Gastroesophageal sphincter (tissue), 4 donors: ENCODE results near the gene VPS13D. TPM values are rescaled to one million over a fixed set of nuclear protein-coding genes. Genes with fewer than 3 reads are reported as not detected.

Source experiments
- ATAC-seq: fragments of 150-250 bp; one replicate; pipeline ENCODE4 v1.9.1; 2016; ENCODE audit warnings: mild to moderate bottlenecking, moderate library complexity
- H3K27ac ChIP-seq, 4 donors: fragments of 200-600 bp; sonication (generic) in 3 of 4; 1 replicate in 3 of 4; 2 replicates in 1 of 4; pipeline ENCODE4 v1.5.1; 2016 to 2019
- H3K27me3 ChIP-seq: fragments of 200-600 bp; sonication (generic); one replicate; pipeline ENCODE4 v1.5.1; 2019
- H3K36me3 ChIP-seq, 2 donors: fragments of 200-600 bp; sonication (generic); one replicate each; pipeline ENCODE4 v1.5.1; 2019; ENCODE audit warnings: control low read depth in 1 of 2
- H3K4me1 ChIP-seq, 3 donors: fragments of 200-600 bp; sonication (generic); 1 replicate in 2 of 3; 2 replicates in 1 of 3; pipeline ENCODE4 v1.5.1; 2016 to 2019; ENCODE audit warnings: control low read depth in 2 of 3
- H3K4me3 ChIP-seq, 2 donors: fragments of 200-600 bp; sonication (generic); one replicate each; pipeline ENCODE4 v1.5.1; 2019; ENCODE audit warnings: mild to moderate bottlenecking in 1 of 2, moderate library complexity in 1 of 2
- H3K9me3 ChIP-seq, 3 donors: fragments of 200-600 bp; sonication (generic); one replicate each; pipeline ENCODE4 v1.5.1; 2017 to 2019; ENCODE audit warnings: control low read depth in 2 of 3
- EP300 ChIP-seq: sonication (generic); formaldehyde crosslinking; IDR thresholded peaks from one replicate; pipeline ENCODE4 v1.6.1; 2017; ENCODE audit warnings: antibody characterized with exemption, mild to moderate bottlenecking
- POLR2A ChIP-seq, 2 donors: fragments of 450-650 bp; IDR thresholded peaks; one replicate each; pipeline ENCODE4 v1.6.1; 2017; ENCODE audit warnings: antibody characterized with exemption in 2 of 2, mild to moderate bottlenecking in 2 of 2, moderate library complexity in 1 of 2
- POLR2AphosphoS5 ChIP-seq: sonication (generic); formaldehyde crosslinking; IDR thresholded peaks from one replicate; pipeline ENCODE4 v1.6.1; 2017; ENCODE audit warnings: antibody characterized with exemption
- WGBS, 2 donors: methylation state at CpG; one replicate each; pipeline ENCODE4 v1.1.5; 2018; ENCODE audit warnings: low coverage in 1 of 2; 5-methylcytosine and 5-hydroxymethylcytosine counted together
- total RNA-seq, 4 donors: library from RNA; depleted of rRNA; stranded (reverse); fragments of >200 nt; gene quantifications; one replicate each; pipeline ENCODE4 v1.1.0, GENCODE V29; 2016
- TF ChIP-seq, protein P1 (sequence below), 4 experiments: fragments of 200-600 bp in 2 of 4; fragments of 450-650 bp in 2 of 4; sonication (generic) in 1 of 4; IDR thresholded peaks; one replicate each; pipeline ENCODE4 v1.5.1; 2017 to 2019; ENCODE audit warnings: antibody characterized with exemption in 4 of 4, mild to moderate bottlenecking in 2 of 4, moderate library complexity in 2 of 4

The VPS13D gene
- total RNA-seq, 4 donors from 2014 or later, result 62.3 to 95.5 (median 81.5) TPM

DNA sequence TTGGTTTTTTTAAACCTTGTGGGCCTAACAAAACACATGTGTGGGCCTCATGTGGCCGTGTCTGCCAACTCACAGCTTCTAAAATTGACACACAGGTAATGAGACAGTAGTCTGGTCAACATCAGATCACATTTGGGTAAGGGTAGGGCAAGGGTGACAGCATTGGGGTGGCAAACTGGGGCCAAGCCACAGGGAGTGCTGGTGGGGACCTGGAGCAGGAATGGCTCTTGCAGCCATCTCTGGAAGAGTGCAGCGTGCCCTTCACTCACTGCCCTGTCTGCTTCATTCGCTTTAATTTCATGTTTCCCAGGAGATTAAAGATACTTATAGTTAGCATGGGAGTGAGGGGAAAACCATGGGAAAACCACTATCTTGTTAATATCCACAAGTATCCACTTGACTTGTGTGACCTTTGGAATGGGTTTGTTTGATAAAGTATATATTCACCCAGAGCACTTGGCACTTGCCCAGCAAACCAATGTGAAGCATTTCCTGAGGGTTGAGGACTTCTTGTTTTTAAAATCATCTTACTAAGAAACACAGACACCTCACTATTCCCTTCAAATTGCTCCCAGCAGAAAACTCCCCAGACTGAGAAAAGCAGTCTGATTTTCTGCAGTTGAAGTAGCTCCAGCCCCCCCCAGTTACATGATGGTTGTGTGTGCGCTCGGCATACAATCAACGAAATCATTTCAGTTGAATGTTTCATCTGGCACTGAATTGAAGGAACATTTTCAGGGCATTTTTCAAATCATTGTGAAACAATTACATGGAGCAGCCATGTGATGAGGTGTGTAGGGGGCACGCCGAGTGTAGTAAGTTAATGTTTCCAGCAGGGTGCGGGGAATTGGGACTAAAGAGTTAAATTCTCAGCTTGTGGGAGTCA, 175.7 kb downstream of the VPS13D start:
- Histone ChIP-seq H3K9me3 (no peaks in the 10 kb centered on the region), H3K4me3 (no peak overlapping the region), H3K27me3 (no peaks in the 10 kb centered on the region), H3K4me1 (peaks cover 37 to 84% (median 51%) of the 10 kb centered on the region in 3 donors), H3K36me3 (peaks cover 0 to 34% of the 10 kb centered on the region in 2 donors), H3K27ac (peak overlapping the region; percentile 77 to 93 (median 82))
- 59 to 60% methylated on average over 8 of the region's 9 CpGs for WGBS, 2 donors
- TF ChIP-seq POLR2A (IDR thresholded peaks at IDR 0.05) (no peak), EP300 (no peak), POLR2AphosphoS5 (peak; percentile 13)
- TF ChIP-seq, protein P1, sequence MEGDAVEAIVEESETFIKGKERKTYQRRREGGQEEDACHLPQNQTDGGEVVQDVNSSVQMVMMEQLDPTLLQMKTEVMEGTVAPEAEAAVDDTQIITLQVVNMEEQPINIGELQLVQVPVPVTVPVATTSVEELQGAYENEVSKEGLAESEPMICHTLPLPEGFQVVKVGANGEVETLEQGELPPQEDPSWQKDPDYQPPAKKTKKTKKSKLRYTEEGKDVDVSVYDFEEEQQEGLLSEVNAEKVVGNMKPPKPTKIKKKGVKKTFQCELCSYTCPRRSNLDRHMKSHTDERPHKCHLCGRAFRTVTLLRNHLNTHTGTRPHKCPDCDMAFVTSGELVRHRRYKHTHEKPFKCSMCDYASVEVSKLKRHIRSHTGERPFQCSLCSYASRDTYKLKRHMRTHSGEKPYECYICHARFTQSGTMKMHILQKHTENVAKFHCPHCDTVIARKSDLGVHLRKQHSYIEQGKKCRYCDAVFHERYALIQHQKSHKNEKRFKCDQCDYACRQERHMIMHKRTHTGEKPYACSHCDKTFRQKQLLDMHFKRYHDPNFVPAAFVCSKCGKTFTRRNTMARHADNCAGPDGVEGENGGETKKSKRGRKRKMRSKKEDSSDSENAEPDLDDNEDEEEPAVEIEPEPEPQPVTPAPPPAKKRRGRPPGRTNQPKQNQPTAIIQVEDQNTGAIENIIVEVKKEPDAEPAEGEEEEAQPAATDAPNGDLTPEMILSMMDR (IDR thresholded peaks at IDR 0.05), result peak in 2 of 4 experiments; percentile 10 to 41
- peak; percentile 25 for ATAC-seq

DNA sequence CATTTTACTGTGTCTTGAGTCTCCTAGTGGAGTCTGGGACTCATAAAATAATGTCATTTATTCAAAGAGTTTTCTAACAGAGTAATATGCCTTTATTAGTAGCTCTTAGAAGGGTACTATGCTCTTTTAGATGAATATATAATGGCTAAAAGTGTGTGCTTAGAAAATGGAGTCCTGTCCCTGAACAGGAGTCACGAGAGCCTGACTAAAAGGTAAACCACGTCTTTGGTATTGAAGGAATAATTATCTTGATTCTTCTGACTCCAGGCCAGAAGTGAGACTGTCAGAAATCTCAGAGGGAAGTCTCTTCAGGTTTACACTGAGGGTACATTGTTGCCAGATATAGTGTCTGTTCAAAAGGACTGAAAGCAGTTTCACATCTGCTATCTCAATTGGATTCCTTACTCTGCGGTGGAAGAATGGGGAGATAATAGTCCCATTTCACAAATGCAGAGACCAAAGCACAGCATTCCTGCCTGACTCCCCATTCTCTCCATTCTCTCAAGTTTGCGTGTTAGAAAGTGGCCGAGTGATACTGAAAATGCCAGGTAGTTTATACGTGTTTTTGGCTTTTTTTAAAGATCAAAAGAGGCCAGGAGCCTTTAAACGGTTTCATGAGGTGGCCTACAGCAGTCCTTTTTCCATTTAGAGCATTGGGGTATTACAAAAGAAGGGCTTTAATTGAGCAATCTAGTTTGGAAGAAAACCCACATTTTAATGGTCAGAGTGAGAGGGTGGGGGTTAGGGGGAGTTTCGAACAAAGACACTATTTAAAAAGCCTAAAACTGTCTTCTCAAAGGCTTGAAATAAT, 176.6 kb downstream of the VPS13D start:
- 19 to 36% methylated on average over 8 of the region's 8 CpGs for WGBS, 2 donors
- no peak for TF ChIP-seq EP300
- TF ChIP-seq POLR2AphosphoS5, result peak; percentile 43
- Histone ChIP-seq H3K27ac (peak overlapping the region; percentile 77 to 93 (median 82)), H3K27me3 (no peaks in the 10 kb centered on the region), H3K4me3 (no peak overlapping the region), H3K4me1 (peaks cover 37 to 76% (median 50%) of the 10 kb centered on the region in 3 donors), H3K36me3 (peaks cover 0 to 27% of the 10 kb centered on the region in 2 donors), H3K9me3 (no peaks in the 10 kb centered on the region)
- peak; percentile 78 for ATAC-seq

DNA sequence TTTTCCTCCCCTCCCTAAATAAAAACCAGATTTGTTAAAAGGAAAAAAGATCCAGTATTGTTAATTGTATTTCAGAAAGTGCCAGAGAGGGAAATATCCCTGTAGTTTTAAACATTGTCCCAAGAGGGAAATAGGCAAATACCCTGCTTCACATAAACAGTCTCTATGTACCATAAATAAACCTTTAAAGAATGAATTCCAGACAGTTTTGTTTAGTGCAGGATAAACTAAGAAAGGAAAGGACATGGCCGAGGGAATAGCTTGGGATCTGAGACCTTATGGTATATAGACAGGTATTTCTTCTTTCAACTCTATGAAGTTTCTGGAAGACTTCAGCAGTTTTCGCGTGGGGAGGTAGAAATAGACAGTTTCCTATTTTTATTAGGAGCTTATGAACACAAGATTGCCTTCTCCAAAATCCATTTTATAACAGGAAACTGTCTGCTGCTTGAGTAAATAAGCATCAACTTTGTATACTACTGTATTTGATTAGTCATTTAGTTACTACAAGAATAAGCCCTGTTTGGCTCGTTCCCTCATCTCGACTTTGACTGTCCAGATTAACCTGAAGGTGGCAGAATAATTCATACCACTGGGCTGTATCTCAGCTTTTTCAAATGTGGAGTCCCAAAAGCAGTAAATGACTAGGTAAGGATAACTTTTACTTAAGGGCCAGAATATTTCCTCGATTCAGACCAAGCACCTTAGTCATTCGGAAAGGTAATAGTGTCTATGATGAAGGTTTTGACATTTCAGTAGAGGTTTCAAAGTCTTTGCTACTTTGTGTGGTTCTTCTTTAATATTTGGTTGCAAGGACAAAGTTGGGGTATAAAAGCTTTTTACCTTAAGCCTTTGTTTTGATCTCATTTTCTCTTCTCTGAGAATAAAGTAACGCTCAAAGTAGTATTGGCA, 177.5 kb downstream of the VPS13D start:
- Histone ChIP-seq H3K4me3 (no peak overlapping the region), H3K4me1 (peaks cover 28 to 67% (median 41%) of the 10 kb centered on the region in 3 donors), H3K36me3 (peaks cover 0 to 31% of the 10 kb centered on the region in 2 donors), H3K9me3 (no peaks in the 10 kb centered on the region), H3K27ac (peak overlapping the region; percentile 77 to 93 (median 82)), H3K27me3 (no peaks in the 10 kb centered on the region)
- peak; percentile 38 for ATAC-seq
- 32 to 37% methylated on average over 8 of the region's 8 CpGs for WGBS, 2 donors
- TF ChIP-seq POLR2AphosphoS5 (peak; percentile 11), EP300 (no peak), POLR2A (IDR thresholded peaks at IDR 0.05) (no peak)
- TF ChIP-seq, protein P1 (IDR thresholded peaks at IDR 0.05), result peak in 3 of 4 experiments; percentile 44 to 52 (median 44)

DNA sequence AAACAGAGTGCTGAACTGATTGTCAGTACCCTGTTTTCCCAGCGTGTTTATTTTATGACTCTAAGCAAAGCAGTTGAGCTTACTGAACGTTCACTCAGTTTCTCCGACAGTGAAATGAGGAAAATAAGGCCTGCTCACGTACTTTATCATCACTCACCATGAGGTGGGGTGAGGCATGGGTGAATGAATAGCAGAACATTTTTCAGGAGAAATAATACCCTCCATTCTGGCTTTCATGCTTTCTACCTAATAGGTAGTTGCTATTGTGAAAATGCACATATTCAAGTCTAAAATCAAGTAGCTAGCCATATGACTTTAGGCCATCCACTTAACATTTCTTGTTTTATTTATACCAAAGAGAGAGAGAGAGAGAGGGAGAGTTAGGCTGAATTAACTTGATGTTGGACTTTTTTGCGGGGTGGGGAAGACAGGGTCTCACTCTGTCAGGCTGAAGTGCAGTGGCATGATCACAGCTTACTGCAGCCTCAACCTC, 178.2 kb downstream of the VPS13D start:
- no peaks in the 10 kb centered on the region for H3K27me3 ChIP-seq
- WGBS, 2 donors, result 66 to 67% methylated on average over 1 to 5 of the region's 5 CpGs
- no peak for ATAC-seq
- no peak overlapping the region for H3K4me3 ChIP-seq
- no peaks in the 10 kb centered on the region for H3K9me3 ChIP-seq
- peak overlapping the region; percentile 77 to 93 (median 82) for H3K27ac ChIP-seq
- peaks cover 23 to 60% (median 35%) of the 10 kb centered on the region in 3 donors for H3K4me1 ChIP-seq
- TF ChIP-seq, protein P1 (IDR thresholded peaks at IDR 0.05), result no peak
- TF ChIP-seq EP300, result no peak
- no peak for TF ChIP-seq POLR2A (IDR thresholded peaks at IDR 0.05)
- TF ChIP-seq POLR2AphosphoS5, result no peak
- peaks cover 0 to 28% of the 10 kb centered on the region in 2 donors for H3K36me3 ChIP-seq
